Measurements from ENCODE around the gene YWHAG. TPM values are rescaled to one million over a fixed set of nuclear protein-coding genes. Genes with fewer than 3 reads are reported as not detected.

Gene YWHAG
- total and polyA plus RNA-seq, 9 of the 15 experiments (the other 6 are each of a cell fraction or from before 2014, with no cell fraction given) = 30.4 to 246 (median 94.5) TPM

GRCh38 chr7:76314042-76314721 is 44.6 kb downstream of the YWHAG start (continued):
- peak; percentile 52; the same call in 1 of the 2 replicates for TF ChIP-seq ZBTB9 (CRISPR knock-in tag; IDR thresholded peaks at IDR 0.05)
- TF ChIP-seq TEAD2 (tag; IDR thresholded peaks at IDR 0.05) = peak; percentile 56
- TF ChIP-seq ZNF184 (CRISPR knock-in tag; IDR thresholded peaks at IDR 0.05) = no peak
- peak; percentile 17; the same call in 1 of the 2 replicates for TF ChIP-seq ETV1 (tag; conservative IDR thresholded peaks at IDR 0.05; ENCODE audit: low read depth)
- no peak for TF ChIP-seq ZBTB11 (CRISPR knock-in tag; IDR thresholded peaks at IDR 0.05)
- TF ChIP-seq ZNF324 (CRISPR knock-in tag; IDR thresholded peaks at IDR 0.05) = no peak
- no peak for TF ChIP-seq NKRF (IDR thresholded peaks at IDR 0.05; ENCODE audit: borderline replicate concordance)
- TF ChIP-seq ZBTB17 (CRISPR knock-in tag; IDR thresholded peaks at IDR 0.05) = peak; percentile 54; the same call in 1 of the 2 replicates
- TF ChIP-seq POLR2H (tag; IDR thresholded peaks at IDR 0.05; ENCODE audit: low read depth) = no peak
- TF ChIP-seq CEBPG (CRISPR knock-in tag; IDR thresholded peaks at IDR 0.05) = no peak
- TF ChIP-seq CEBPG (tag; conservative IDR thresholded peaks at IDR 0.05 in 1 of 2, IDR thresholded peaks at IDR 0.05 in 1 of 2) = no peak
- TF ChIP-seq CC2D1A (IDR thresholded peaks at IDR 0.05) = peak; percentile 98
- TF ChIP-seq KAT8 (IDR thresholded peaks at IDR 0.05; ENCODE audit: low read depth) = no peak
- TF ChIP-seq MCM5 (IDR thresholded peaks at IDR 0.05; ENCODE audit: low read depth) = no peak
